IMR-90 (cell line): ENCODE measurements around the gene CEP128. TPM values are rescaled to one million over a fixed set of nuclear protein-coding genes. Genes with fewer than 3 reads are reported as not detected.

ENCODE experiments used
- ATAC-seq: fragments of 200-7000 bp; cut with Tn5 transposase; 2 replicates; pipeline ENCODE4 v1.9.1; 2020; ENCODE audit warnings: low read depth, mild to moderate bottlenecking, moderate library complexity
- BruUV-seq: library from RNA; stranded (reverse); fragments of 400-500 nt; replicated peaks from 2 replicates; lab custom pipeline; 2021; lab: Mats Ljungman, UMichigan
- CTCF ChIA-PET: fragments of 300-600 bp; formaldehyde crosslinking; extraction: SDS; loops from one replicate; lab custom pipeline; 2021; ENCODE audit warnings: antibody characterized with exemption; lab: Yijun Ruan, JAX
- POLR2A ChIA-PET: fragments of 300-600 bp; sonication (Branson Sonifier 250); formaldehyde crosslinking; loops from one replicate; lab custom pipeline; 2022; ENCODE audit warnings: antibody characterized with exemption; ENCODE audit not compliant: unreplicated experiment; lab: Charles Lee
- DNase-seq: peaks from one replicate; pipeline ENCODE4 v3.0.0; 2013
- H2AFZ ChIP-seq: replicated peaks from 2 replicates; pipeline ENCODE3; 2013; ENCODE audit warnings: low read length, mild to moderate bottlenecking; ENCODE audit not compliant: poor library complexity
- H2AK5ac ChIP-seq: 2 replicates; pipeline ENCODE4 v1.6.1; 2013; ENCODE audit warnings: low read depth, low read length, inconsistent platforms
- H2AK9ac ChIP-seq: replicated peaks from 2 replicates; pipeline ENCODE3; 2013; ENCODE audit warnings: mild to moderate bottlenecking, low read depth, low read length, moderate library complexity; ENCODE audit not compliant: poor library complexity
- H2BK120ac ChIP-seq: 2 replicates; pipeline ENCODE4 v1.6.1; 2013; ENCODE audit warnings: low read depth, low read length, inconsistent platforms
- H2BK15ac ChIP-seq: 3 replicates; pipeline ENCODE4 v1.6.1; 2013; ENCODE audit warnings: low read depth, low read length, inconsistent platforms
- H2BK20ac ChIP-seq: 2 replicates; pipeline ENCODE4 v1.6.1; 2013; ENCODE audit warnings: low read depth, mild to moderate bottlenecking, inconsistent platforms, low read length, moderate library complexity
- H2BK5ac ChIP-seq: 2 replicates; pipeline ENCODE4 v1.6.1; 2013; ENCODE audit warnings: mild to moderate bottlenecking, low read depth, low read length, inconsistent platforms; ENCODE audit not compliant: poor library complexity, severe bottlenecking
- H3K14ac ChIP-seq: replicated peaks from 2 replicates; pipeline ENCODE4 v1.6.1; 2013; ENCODE audit warnings: low read depth, low read length, inconsistent platforms
- H3K18ac ChIP-seq: 2 replicates; pipeline ENCODE4 v1.6.1; 2013; ENCODE audit warnings: low read depth, low read length, control low read depth
- H3K23ac ChIP-seq: 2 replicates; pipeline ENCODE4 v1.6.1; 2013; ENCODE audit warnings: low read depth, low read length, inconsistent platforms
- H3K27ac ChIP-seq: 2 replicates; pipeline ENCODE4 v1.5.1; 2013; ENCODE audit warnings: mild to moderate bottlenecking, control low read depth, low read length; ENCODE audit not compliant: insufficient read depth
- H3K27me3 ChIP-seq: 2 replicates; pipeline ENCODE4 v1.6.1; 2013; ENCODE audit warnings: low read length; ENCODE audit not compliant: control insufficient read depth, insufficient read depth
- H3K36me3 ChIP-seq: 2 replicates; pipeline ENCODE4 v1.6.1; 2013; ENCODE audit warnings: low read length, mixed read lengths; ENCODE audit not compliant: control insufficient read depth, insufficient read depth
- H3K4ac ChIP-seq: 2 replicates; pipeline ENCODE4 v1.6.1; 2013; ENCODE audit warnings: low read depth, low read length, inconsistent platforms
- H3K4me1 ChIP-seq: 2 replicates; pipeline ENCODE4 v1.6.1; 2013; ENCODE audit warnings: low read length, mixed read lengths; ENCODE audit not compliant: control insufficient read depth, insufficient read depth
- H3K4me2 ChIP-seq: 2 replicates; pipeline ENCODE4 v1.6.1; 2013; ENCODE audit warnings: low read depth, mild to moderate bottlenecking, control low read depth, low read length, moderate library complexity
- H3K4me3 ChIP-seq: 2 replicates; pipeline ENCODE4 v1.5.1; 2013; ENCODE audit warnings: low read depth, mild to moderate bottlenecking, control low read depth, low read length, moderate library complexity; ENCODE audit not compliant: insufficient read depth
- H3K56ac ChIP-seq: 2 replicates; pipeline ENCODE4 v1.6.1; 2013; ENCODE audit warnings: low read length, inconsistent platforms; ENCODE audit not compliant: insufficient read depth; ENCODE audit errors: extremely low read depth
- H3K79me1 ChIP-seq, 2 experiments: 2 replicates each; pipeline ENCODE4 v1.6.1; 2013; ENCODE audit warnings: low read length in 2 of 2, inconsistent platforms in 1 of 2, low read depth in 1 of 2
- H3K9ac ChIP-seq: 2 replicates; pipeline ENCODE4 v1.6.1; 2013; ENCODE audit warnings: low read depth, low read length, control low read depth
- H3K9me1 ChIP-seq: 2 replicates; pipeline ENCODE4 v1.6.1; 2013; ENCODE audit warnings: low read length, inconsistent platforms; ENCODE audit not compliant: insufficient read depth
- H3K9me3 ChIP-seq: 2 replicates; pipeline ENCODE4 v1.6.1; 2013; ENCODE audit warnings: low read length; ENCODE audit not compliant: control insufficient read depth, insufficient read depth
- H4K20me1 ChIP-seq: 2 replicates; pipeline ENCODE4 v1.6.1; 2013; ENCODE audit warnings: low read length, inconsistent platforms; ENCODE audit not compliant: insufficient read depth
- H4K5ac ChIP-seq: 2 replicates; pipeline ENCODE4 v1.6.1; 2013; ENCODE audit warnings: mild to moderate bottlenecking, low read depth, low read length, control low read depth
- H4K8ac ChIP-seq, 2 experiments: 2 replicates each; pipeline ENCODE4 v1.6.1; 2013; ENCODE audit warnings: low read depth in 2 of 2, low read length in 2 of 2, control low read depth in 1 of 2, inconsistent platforms in 1 of 2
- H4K91ac ChIP-seq: 2 replicates; pipeline ENCODE4 v1.6.1; 2013; ENCODE audit warnings: low read depth, low read length, inconsistent platforms; ENCODE audit not compliant: insufficient read depth
- CHD1 ChIP-seq: IDR thresholded peaks from 2 replicates; pipeline ENCODE4 v1.6.1; 2012; ENCODE audit warnings: low read depth, low read length, improper control_type of control experiment
- FOS ChIP-seq: fragments of 150-350 bp; IDR thresholded peaks from 2 replicates; pipeline ENCODE4 v1.6.1; 2016; ENCODE audit warnings: low read depth, low read length
- MXI1 ChIP-seq: IDR thresholded peaks from 2 replicates; pipeline ENCODE4 v1.6.1; 2012; ENCODE audit warnings: low read depth, mild to moderate bottlenecking, low read length, moderate library complexity, borderline replicate concordance
- POLR2A ChIP-seq: IDR thresholded peaks from 2 replicates; pipeline ENCODE4 v1.6.1; 2012; ENCODE audit warnings: mild to moderate bottlenecking, low read depth, low read length
- RAD21 ChIP-seq: IDR thresholded peaks from 2 replicates; pipeline ENCODE4 v1.6.1; 2012; ENCODE audit warnings: low read length, improper control_type of control experiment
- RFX5 ChIP-seq: IDR thresholded peaks from 2 replicates; pipeline ENCODE4 v1.8.0; 2012; ENCODE audit warnings: low read depth, mild to moderate bottlenecking, low read length, moderate library complexity
- USF2 ChIP-seq: fragments of 150-350 bp; IDR thresholded peaks from 2 replicates; pipeline ENCODE4 v1.6.1; 2017; ENCODE audit warnings: mild to moderate bottlenecking, antibody characterized with exemption, low read length, low read depth
- WGBS, 2 experiments: methylation state at CpG; one replicate each; pipeline versions ENCODE4 v1.1.5 to v1.1.7; 2013; ENCODE audit warnings: missing lambda C conversion rate in 2 of 2; ENCODE audit not compliant: insufficient read length in 1 of 2; ENCODE audit errors: extremely low coverage in 2 of 2; 5-methylcytosine and 5-hydroxymethylcytosine counted together
- dilution Hi-C: fragments of 300-500 bp; cut with HindIII; formaldehyde crosslinking; loops from one replicate; pipeline ENCODE4 v1.14.3; 2018; ENCODE audit warnings: low sequenced_read_pairs; ENCODE audit not compliant: unreplicated experiment
- in situ Hi-C: fragments of 300-500 bp; cut with MboI; formaldehyde crosslinking; loops from 3 replicates; pipeline ENCODE4 v1.14.3; 2019; ENCODE audit warnings: low sequenced_read_pairs, inconsistent platforms, mixed read lengths
- intact Hi-C: fragments of 100-400 bp; cut with micrococcal nuclease; formaldehyde crosslinking; loops from 2 replicates; pipeline ENCODE4 v1.10.0; 2022
- polyA plus RNA-seq, 3 experiments: library from polyadenylated mRNA; depleted of rRNA; stranded (reverse); fragments of >200 nt; gene quantifications; 2 replicates each; pipeline ENCODE4 v1.2.3, GENCODE V29; 2012; ENCODE audit warnings: low replicate concordance in 1 of 3
- total RNA-seq: library from RNA; depleted of rRNA; stranded (reverse); fragments of >200 nt; gene quantifications from 2 replicates; pipeline ENCODE4 v1.2.3, GENCODE V29; 2012

CEP128 gene
- total and polyA plus RNA-seq, 2 of the 4 experiments (the other 2 are of a cell fraction) = 1.9 to 5.7 TPM

GRCh38 chr14:80602946-80603345 lies 338.6 kb downstream of the CEP128 start:
- WGBS, 2 experiments = no CpG with 5 or more reads among the region's 1 CpG
- no peak overlapping the region for H3K14ac ChIP-seq
- H4K8ac ChIP-seq = no peak overlapping the region
- ChIA-PET CTCF (no interaction called here), POLR2A (no interaction called here)
- no peak overlapping the region for H2AK9ac ChIP-seq
- no peak overlapping the region for H2BK120ac ChIP-seq
- no peak overlapping the region for H3K18ac ChIP-seq
- no peak overlapping the region for H2BK5ac ChIP-seq
- H4K20me1 ChIP-seq = no peaks in the 10 kb centered on the region
- no peak overlapping the region for H3K9ac ChIP-seq
- H3K4me1 ChIP-seq = no peaks in the 10 kb centered on the region
- H3K4ac ChIP-seq = no peak overlapping the region
- H3K79me1 ChIP-seq = no peaks in the 10 kb centered on the region
- H3K4me3 ChIP-seq = no peak overlapping the region
- dilution Hi-C loops = no loop called here
- H3K27ac ChIP-seq = no peak overlapping the region
- H2BK15ac ChIP-seq = no peak overlapping the region
- no peaks in the 10 kb centered on the region for H3K9me1 ChIP-seq
- ATAC-seq = no peak
- H2BK20ac ChIP-seq = no peak overlapping the region
- no peak overlapping the region for H2AFZ ChIP-seq
- H4K5ac ChIP-seq = no peak overlapping the region
- in situ Hi-C loops = loop anchor here (25.0 kb wide), 1 partner anchor 541 kb away; no protein-coding TSS in a partner anchor
- H3K23ac ChIP-seq = no peak overlapping the region
- no peak overlapping the region for H3K56ac ChIP-seq
- no peaks in the 10 kb centered on the region for H3K9me3 ChIP-seq
- no peaks in the 10 kb centered on the region for H3K36me3 ChIP-seq
- TF ChIP-seq FOS (no peak), MXI1 (no peak), RAD21 (no peak), POLR2A (no peak), RFX5 (no peak), CHD1 (no peak), USF2 (no peak)
- no peak overlapping the region for H3K4me2 ChIP-seq
- BruUV-seq = no TSS peak
- DNase-seq = no peak
- H3K27me3 ChIP-seq = no peaks in the 10 kb centered on the region
- H2AK5ac ChIP-seq = no peak overlapping the region
- no peak overlapping the region for H4K91ac ChIP-seq
- intact Hi-C loops = no loop called here
